ENCODE data around the gene TRAPPC2. TPM values are rescaled to one million over a fixed set of nuclear protein-coding genes. Genes with fewer than 3 reads are reported as not detected.

Gene TRAPPC2
- total and polyA plus RNA-seq, 4 donors = 3.1 to 12.3 (median 8.8) TPM

GRCh38 chrX:13764765-13765164, 30.3 kb upstream of the TRAPPC2 start:
- no peak overlapping the region for H3K4me3 ChIP-seq (ENCODE audit: low read depth in 1 of 3, low read length in 3 of 3)
- TF ChIP-seq RAD21 (IDR thresholded peaks at IDR 0.05) (peak in 1 of 2 donors; percentile 18), NR2F2 (IDR thresholded peaks at IDR 0.05) (no peak)
- peaks cover 0 to 48% (median 19%) of the 10 kb centered on the region in 4 donors for H3K36me3 ChIP-seq (ENCODE audit: control insufficient read depth in 4 of 4, insufficient read depth in 3 of 4, low read depth in 1 of 4, low read length in 3 of 4)
- peaks cover 0 to 5% (median 0%) of the 10 kb centered on the region in 4 donors for H3K4me1 ChIP-seq (ENCODE audit: control insufficient read depth in 4 of 4, insufficient read depth in 4 of 4, low read length in 3 of 4)
- no peak overlapping the region for H3K27ac ChIP-seq (ENCODE audit: low read depth in 1 of 2, low read length in 2 of 2)
- no peaks in the 10 kb centered on the region for H3K27me3 ChIP-seq (ENCODE audit: control insufficient read depth in 4 of 4, insufficient read depth in 4 of 4, low read length in 3 of 4)
- 72% methylated on average over 6 of the region's 6 CpGs for WGBS
- no peaks in the 10 kb centered on the region for H3K9me3 ChIP-seq (ENCODE audit: control insufficient read depth in 4 of 4, low read length in 3 of 4)
- DNase-seq (ENCODE audit: low spot score) = no peak
- H3K9ac ChIP-seq (ENCODE audit: low read depth in 1 of 2, low read length in 2 of 2) = no peak overlapping the region

- H3K4me3 ChIP-seq (ENCODE audit: low read depth in 1 of 3, low read length in 3 of 3) = no peak overlapping the region
- no peak overlapping the region for H3K27ac ChIP-seq (ENCODE audit: low read depth in 1 of 2, low read length in 2 of 2)
- H3K9ac ChIP-seq (ENCODE audit: low read depth in 1 of 2, low read length in 2 of 2) = no peak overlapping the region
- H3K9me3 ChIP-seq (ENCODE audit: control insufficient read depth in 4 of 4, low read length in 3 of 4) = no peaks in the 10 kb centered on the region
- 62% methylated on average over 7 of the region's 7 CpGs for WGBS
- H3K4me1 ChIP-seq (ENCODE audit: control insufficient read depth in 4 of 4, insufficient read depth in 4 of 4, low read length in 3 of 4) = peaks cover 0 to 5% (median 0%) of the 10 kb centered on the region in 4 donors
- TF ChIP-seq RXRA (IDR thresholded peaks at IDR 0.05) (no peak), CTCF (IDR thresholded peaks at IDR 0.05; ENCODE audit: low read depth, low read length, missing input control) (no peak), MAX (IDR thresholded peaks at IDR 0.05) (no peak), EGR1 (IDR thresholded peaks at IDR 0.05; ENCODE audit: low read depth in 2 of 2) (no peak), ATF3 (IDR thresholded peaks at IDR 0.05) (no peak), SP1 (IDR thresholded peaks at IDR 0.05) (no peak), RAD21 (IDR thresholded peaks at IDR 0.05) (no peak), HNF4G (IDR thresholded peaks at IDR 0.05) (no peak), NR2F2 (IDR thresholded peaks at IDR 0.05) (no peak), REST (IDR thresholded peaks at IDR 0.05) (no peak), HNF4A (conservative IDR thresholded peaks at IDR 0.05) (no peak), JUND (IDR thresholded peaks at IDR 0.05) (no peak), TAF1 (conservative IDR thresholded peaks at IDR 0.05) (no peak), ZBTB33 (IDR thresholded peaks at IDR 0.05) (no peak), GABPA (IDR thresholded peaks at IDR 0.05 in 1 of 2, conservative IDR thresholded peaks at IDR 0.05 in 1 of 2) (no peak)
- no peak for DNase-seq (ENCODE audit: low spot score)
- H3K36me3 ChIP-seq (ENCODE audit: control insufficient read depth in 4 of 4, insufficient read depth in 3 of 4, low read depth in 1 of 4, low read length in 3 of 4) = peaks cover 0 to 49% (median 18%) of the 10 kb centered on the region in 4 donors
- H3K27me3 ChIP-seq (ENCODE audit: control insufficient read depth in 4 of 4, insufficient read depth in 4 of 4, low read length in 3 of 4) = no peaks in the 10 kb centered on the region
Measured at GRCh38 chrX:13764281-13764680, 29.9 kb upstream of the TRAPPC2 start.
